ENCODE measurements around the gene ADK. TPM values are rescaled to one million over a fixed set of nuclear protein-coding genes. Genes with fewer than 3 reads are reported as not detected.

Gene ADK
- total RNA-seq, 1 donor from 2014 or later: 31.9 TPM

DNA sequence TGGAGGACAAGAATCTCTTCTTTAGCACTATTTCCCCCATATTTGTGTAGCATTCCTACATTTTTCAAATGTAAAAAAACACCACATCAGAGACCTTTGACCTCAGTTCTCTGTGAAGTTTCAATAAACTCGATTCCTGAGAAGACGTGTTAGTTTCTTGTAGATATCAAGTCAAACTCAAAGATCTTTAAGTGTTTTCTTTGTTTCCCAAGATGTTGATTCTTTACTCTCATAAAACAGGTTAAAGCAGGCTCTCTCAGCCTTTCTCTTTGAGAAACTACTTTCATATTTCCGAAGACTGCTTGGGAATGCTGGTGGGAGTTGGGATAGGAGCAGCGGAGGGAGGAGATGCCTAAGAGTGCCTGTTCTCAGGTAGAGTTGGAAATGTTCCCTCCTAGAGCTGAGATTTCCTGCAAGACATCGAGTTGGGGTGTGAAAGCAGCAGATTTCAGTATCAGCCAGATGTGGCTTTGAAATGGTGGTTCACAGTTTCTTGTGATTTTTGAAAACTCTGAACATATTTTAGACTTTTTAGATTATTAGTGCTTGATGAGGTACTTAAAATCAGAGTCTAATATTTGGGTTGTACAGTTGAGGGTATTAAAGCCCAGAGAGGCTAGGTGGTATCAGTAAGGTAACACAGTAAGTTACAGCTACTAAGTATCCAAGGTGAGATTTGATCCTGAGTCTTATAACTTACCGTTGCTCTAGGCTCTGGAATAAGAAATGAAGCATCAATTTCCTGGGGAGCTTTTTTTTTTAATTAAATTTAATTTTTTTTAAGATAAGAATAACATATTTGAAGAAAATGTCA, 13.9 kb downstream of the ADK start:
- H3K4me3 Mint-ChIP-seq (ENCODE audit: unreplicated experiment): peak overlapping the region; percentile 48

DNA sequence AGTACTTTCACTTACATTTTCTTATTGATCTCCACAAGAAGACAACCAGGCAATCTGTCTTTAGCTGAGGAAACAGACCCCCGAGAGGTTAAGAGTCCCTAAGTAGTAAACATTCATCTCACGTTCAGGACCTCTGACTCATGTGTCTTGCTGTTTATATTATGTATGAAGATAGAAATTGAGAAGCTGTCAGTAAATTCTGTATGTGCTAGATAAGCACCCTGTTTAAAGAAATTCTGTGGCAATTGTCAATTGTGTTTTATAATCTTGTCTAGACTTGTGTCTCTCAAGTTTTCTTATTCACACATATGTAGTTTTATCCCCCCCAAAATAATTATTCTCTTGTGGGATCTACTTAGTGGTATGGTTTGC, 14.5 kb downstream of the ADK start:
- TF ChIP-seq, protein P1, sequence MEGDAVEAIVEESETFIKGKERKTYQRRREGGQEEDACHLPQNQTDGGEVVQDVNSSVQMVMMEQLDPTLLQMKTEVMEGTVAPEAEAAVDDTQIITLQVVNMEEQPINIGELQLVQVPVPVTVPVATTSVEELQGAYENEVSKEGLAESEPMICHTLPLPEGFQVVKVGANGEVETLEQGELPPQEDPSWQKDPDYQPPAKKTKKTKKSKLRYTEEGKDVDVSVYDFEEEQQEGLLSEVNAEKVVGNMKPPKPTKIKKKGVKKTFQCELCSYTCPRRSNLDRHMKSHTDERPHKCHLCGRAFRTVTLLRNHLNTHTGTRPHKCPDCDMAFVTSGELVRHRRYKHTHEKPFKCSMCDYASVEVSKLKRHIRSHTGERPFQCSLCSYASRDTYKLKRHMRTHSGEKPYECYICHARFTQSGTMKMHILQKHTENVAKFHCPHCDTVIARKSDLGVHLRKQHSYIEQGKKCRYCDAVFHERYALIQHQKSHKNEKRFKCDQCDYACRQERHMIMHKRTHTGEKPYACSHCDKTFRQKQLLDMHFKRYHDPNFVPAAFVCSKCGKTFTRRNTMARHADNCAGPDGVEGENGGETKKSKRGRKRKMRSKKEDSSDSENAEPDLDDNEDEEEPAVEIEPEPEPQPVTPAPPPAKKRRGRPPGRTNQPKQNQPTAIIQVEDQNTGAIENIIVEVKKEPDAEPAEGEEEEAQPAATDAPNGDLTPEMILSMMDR (IDR thresholded peaks at IDR 0.05): no peak
- Mint-ChIP-seq H3K4me1 (ENCODE audit: low read depth) (peaks cover 44% of the 10 kb centered on the region), H3K27ac (ENCODE audit: unreplicated experiment) (peak overlapping the region; percentile 32), H3K4me3 (ENCODE audit: unreplicated experiment) (no peak overlapping the region), H3K27me3 (ENCODE audit: low read depth) (no peaks in the 10 kb centered on the region), H3K36me3 (ENCODE audit: low read depth) (no peaks in the 10 kb centered on the region), H3K9me3 (ENCODE audit: low read depth) (no peaks in the 10 kb centered on the region)
- no peak for DNase-seq (ENCODE audit: low spot score)

More for the DNA sequence above, 13.9 kb downstream of the ADK start:
- Mint-ChIP-seq H3K36me3 (ENCODE audit: low read depth) (no peaks in the 10 kb centered on the region), H3K27me3 (ENCODE audit: low read depth) (no peaks in the 10 kb centered on the region), H3K9me3 (ENCODE audit: low read depth) (no peaks in the 10 kb centered on the region), H3K27ac (ENCODE audit: unreplicated experiment) (peak overlapping the region; percentile 90), H3K4me1 (ENCODE audit: low read depth) (peaks cover 41% of the 10 kb centered on the region)
- DNase-seq (ENCODE audit: low spot score): no peak
- TF ChIP-seq, protein P1 (IDR thresholded peaks at IDR 0.05): no peak

DNA sequence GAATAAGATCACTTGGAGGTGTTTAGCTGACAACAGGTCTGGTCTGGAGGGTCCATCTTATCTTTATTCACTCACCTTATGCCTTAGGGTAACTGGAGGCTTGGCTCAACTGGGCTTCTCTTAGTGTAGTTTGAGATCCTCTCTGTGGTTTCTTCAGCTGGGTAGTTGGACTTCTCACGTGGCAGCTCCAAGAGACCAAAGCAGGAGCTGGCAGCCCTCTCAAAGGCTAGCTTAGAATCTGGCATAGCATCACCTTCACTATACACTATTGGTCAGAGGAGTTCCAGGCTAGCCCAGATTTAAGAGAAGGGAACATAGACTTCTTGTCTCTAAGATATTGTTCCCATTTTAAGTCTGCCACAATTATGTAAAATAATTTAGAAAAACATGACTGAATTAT, 16.4 kb downstream of the ADK start:
- Mint-ChIP-seq H3K36me3 (ENCODE audit: low read depth) (no peaks in the 10 kb centered on the region), H3K9me3 (ENCODE audit: low read depth) (no peaks in the 10 kb centered on the region), H3K4me3 (ENCODE audit: unreplicated experiment) (no peak overlapping the region), H3K27me3 (ENCODE audit: low read depth) (no peaks in the 10 kb centered on the region), H3K4me1 (ENCODE audit: low read depth) (peaks cover 47% of the 10 kb centered on the region), H3K27ac (ENCODE audit: unreplicated experiment) (no peak overlapping the region)
- TF ChIP-seq, protein P1 (IDR thresholded peaks at IDR 0.05): no peak
- no peak for DNase-seq (ENCODE audit: low spot score)

DNA sequence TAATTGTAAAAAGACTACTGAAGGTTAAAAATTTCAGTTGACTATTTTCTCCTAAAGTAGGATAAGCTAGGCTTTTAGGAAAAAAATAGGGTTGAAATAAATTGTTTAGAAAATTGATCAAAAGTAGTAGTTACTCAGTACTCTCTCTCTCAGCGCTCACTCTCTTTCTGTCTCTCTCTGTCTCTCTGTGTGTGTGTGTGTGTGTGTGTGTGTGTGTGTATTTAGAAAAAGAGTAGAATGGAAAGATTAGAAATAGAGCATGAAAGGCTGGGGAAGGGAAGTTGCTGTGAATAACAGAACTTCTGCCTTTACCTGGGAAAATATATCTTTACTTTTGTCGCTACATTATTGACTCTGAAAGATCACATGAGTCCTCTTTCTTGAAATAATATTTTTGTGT, 20.6 kb downstream of the ADK start:
- no peak for DNase-seq (ENCODE audit: low spot score)
- H3K27ac Mint-ChIP-seq (ENCODE audit: unreplicated experiment): no peak overlapping the region

DNA sequence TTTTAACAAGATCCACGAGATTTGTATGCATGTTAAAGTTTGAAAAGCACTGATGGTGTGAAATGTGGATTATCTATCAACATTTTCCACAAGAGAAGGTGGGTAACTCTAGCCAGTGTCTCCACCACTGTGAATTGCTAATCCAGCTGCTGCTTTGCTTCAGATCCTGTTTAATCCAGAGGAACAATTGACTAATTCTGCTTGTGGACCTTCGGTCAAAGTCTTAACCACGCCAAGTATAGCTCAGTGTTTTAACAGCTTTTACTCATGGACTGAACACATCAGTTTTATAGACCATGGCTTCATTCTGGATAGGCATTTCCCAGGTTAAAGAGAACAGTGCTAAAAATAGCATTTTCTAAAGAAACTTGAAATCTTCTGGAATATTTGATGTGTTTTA, 23.5 kb downstream of the ADK start:
- no peak overlapping the region for H3K4me3 Mint-ChIP-seq (ENCODE audit: unreplicated experiment)
- DNase-seq (ENCODE audit: low spot score): no peak
- no peaks in the 10 kb centered on the region for H3K36me3 Mint-ChIP-seq (ENCODE audit: low read depth)
- H3K27ac Mint-ChIP-seq (ENCODE audit: unreplicated experiment): no peak overlapping the region
- H3K27me3 Mint-ChIP-seq (ENCODE audit: low read depth): no peaks in the 10 kb centered on the region
- H3K9me3 Mint-ChIP-seq (ENCODE audit: low read depth): no peaks in the 10 kb centered on the region
- H3K4me1 Mint-ChIP-seq (ENCODE audit: low read depth): peaks cover 37% of the 10 kb centered on the region
- TF ChIP-seq, protein P1 (IDR thresholded peaks at IDR 0.05): no peak

More for the DNA sequence above, 20.6 kb downstream of the ADK start:
- Mint-ChIP-seq H3K9me3 (ENCODE audit: low read depth) (no peaks in the 10 kb centered on the region), H3K27me3 (ENCODE audit: low read depth) (no peaks in the 10 kb centered on the region), H3K36me3 (ENCODE audit: low read depth) (no peaks in the 10 kb centered on the region), H3K4me3 (ENCODE audit: unreplicated experiment) (no peak overlapping the region), H3K4me1 (ENCODE audit: low read depth) (peaks cover 25% of the 10 kb centered on the region)
- TF ChIP-seq, protein P1 (IDR thresholded peaks at IDR 0.05): no peak

Measured in chondrocyte (in vitro differentiated cells).